Endodermal cell (in vitro differentiated cells): ENCODE results near the gene EVA1C. TPM values are rescaled to one million over a fixed set of nuclear protein-coding genes. Genes with fewer than 3 reads are reported as not detected.
"Not testable (repeated sequence)": the region's sequence is repeated elsewhere in the genome, so short reads cannot be mapped to it uniquely, and the experiment has no call there.

Source experiments
- DNase-seq: peaks from one replicate; pipeline ENCODE4 v3.0.0-alpha.2; 2017
- H3K27ac ChIP-seq: 2 replicates; pipeline ENCODE4 v1.5.1; 2013; ENCODE audit warnings: mild to moderate bottlenecking, low read depth, low read length, moderate library complexity
- H3K27me3 ChIP-seq: 2 replicates; pipeline ENCODE4 v1.6.1; 2013; ENCODE audit warnings: mild to moderate bottlenecking, low read length, moderate library complexity; ENCODE audit not compliant: insufficient read depth, control insufficient read depth, poor library complexity, severe bottlenecking
- H3K36me3 ChIP-seq: 2 replicates; pipeline ENCODE4 v1.7.0; 2013; ENCODE audit warnings: mild to moderate bottlenecking, low read length, moderate library complexity; ENCODE audit not compliant: control insufficient read depth, insufficient read depth
- H3K4me1 ChIP-seq: one replicate; pipeline ENCODE4 v1.7.0; 2013; ENCODE audit warnings: low read length; ENCODE audit not compliant: control insufficient read depth, insufficient read depth
- H3K4me3 ChIP-seq: 2 replicates; pipeline ENCODE4 v1.5.1; 2013; ENCODE audit warnings: mild to moderate bottlenecking, low read length, moderate library complexity
- H3K9ac ChIP-seq: 2 replicates; pipeline ENCODE4 v1.6.1; 2013; ENCODE audit warnings: mild to moderate bottlenecking, low read length, moderate library complexity; ENCODE audit not compliant: poor library complexity, severe bottlenecking; ENCODE audit errors: extremely low read depth
- H3K9me3 ChIP-seq: 2 replicates; pipeline ENCODE4 v1.6.1; 2013; ENCODE audit warnings: mild to moderate bottlenecking, low read length, moderate library complexity; ENCODE audit not compliant: control insufficient read depth
- H3K27ac Mint-ChIP-seq: 2 replicates; pipeline ENCODE4 v1.8.0; 2020; ENCODE audit warnings: mixed read lengths
- H3K27me3 Mint-ChIP-seq: 2 replicates; pipeline ENCODE4 v1.8.0; 2021; ENCODE audit warnings: mild to moderate bottlenecking, mixed read lengths; ENCODE audit not compliant: insufficient read depth
- H3K36me3 Mint-ChIP-seq: 2 replicates; pipeline ENCODE4 v1.8.0; 2020; ENCODE audit warnings: low read depth, mixed read lengths
- H3K4me1 Mint-ChIP-seq: 2 replicates; pipeline ENCODE4 v1.8.0; 2020; ENCODE audit warnings: mixed read lengths
- H3K4me3 Mint-ChIP-seq: 2 replicates; pipeline ENCODE4 v1.8.0; 2020; ENCODE audit warnings: mild to moderate bottlenecking, moderate library complexity, mixed read lengths
- H3K9me3 Mint-ChIP-seq: 2 replicates; pipeline ENCODE4 v1.8.0; 2020; ENCODE audit warnings: mild to moderate bottlenecking, mixed read lengths
- WGBS, 2 experiments: methylation state at CpG; one replicate each; pipeline versions ENCODE4 v1.1.5 to v1.1.7; 2013; ENCODE audit warnings: missing lambda C conversion rate in 2 of 2, mixed read lengths in 1 of 2; ENCODE audit not compliant: insufficient coverage in 1 of 2, insufficient read length in 1 of 2; 5-methylcytosine and 5-hydroxymethylcytosine counted together
- total RNA-seq, 2 donors: library from RNA; stranded (reverse); fragmentation: NEBNext Ultra II Directional in 1 of 2; extraction: Animal tissue kit (Norgen Biotek cat#: 25700) in 1 of 2; gene quantifications; 2 replicates in 1 of 2; 3 replicates in 1 of 2; pipeline ENCODE4 v1.2.1, GENCODE V29; 2021
- TF ChIP-seq, protein P1 (sequence below): fragments of 200-600 bp; sonication (generic); conservative IDR thresholded peaks from 2 replicates; pipeline ENCODE4 v1.5.0; 2021; ENCODE audit warnings: antibody characterized with exemption, mild to moderate bottlenecking

EVA1C gene
- total RNA-seq, 2 donors from 2014 or later, result 0.68 TPM; not detected in 1

DNA sequence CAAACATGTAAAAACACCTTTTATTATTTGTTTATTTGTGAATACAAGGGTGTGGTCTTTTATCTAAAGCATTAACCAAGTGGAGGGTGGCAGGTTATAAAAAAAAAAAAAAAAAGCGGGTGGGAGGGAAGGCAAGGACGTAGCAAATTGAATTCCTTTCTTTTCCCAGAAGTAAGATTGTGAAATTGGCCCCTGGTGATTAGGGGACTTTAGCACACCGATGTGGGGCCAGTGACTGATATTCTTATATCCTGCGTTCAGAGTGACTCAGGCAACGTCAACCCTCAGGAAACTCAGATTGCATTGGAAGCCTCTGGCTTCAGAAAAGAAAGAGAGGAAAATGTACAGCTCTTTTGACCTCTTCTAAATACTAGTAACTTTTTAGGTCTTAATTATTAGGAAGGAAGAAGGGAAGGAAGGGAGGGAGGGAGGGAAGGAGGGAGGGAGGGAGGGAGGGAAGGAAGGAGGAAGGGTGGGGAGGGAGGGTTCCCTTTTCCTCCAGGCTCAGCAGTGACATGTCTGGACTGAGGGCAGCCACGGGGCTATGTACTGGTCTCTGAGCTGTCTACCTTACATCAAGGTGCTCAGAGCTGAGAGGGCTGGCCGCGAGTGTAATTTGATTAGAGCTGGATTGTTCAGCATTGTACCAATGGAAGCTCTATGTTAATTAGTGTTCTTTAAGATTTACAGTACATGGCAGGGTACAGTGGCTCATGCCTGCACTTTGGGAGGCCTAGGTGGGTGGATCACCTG lies 30.2 kb downstream of the EVA1C start:
- Histone ChIP-seq H3K36me3 (no peaks in the 10 kb centered on the region), H3K9ac (no peak overlapping the region), H3K27me3 (no peaks in the 10 kb centered on the region), H3K4me3 (no peak overlapping the region), H3K27ac (no peak overlapping the region), H3K9me3 (peaks cover 10% of the 10 kb centered on the region), H3K4me1 (no peaks in the 10 kb centered on the region)
- Mint-ChIP-seq H3K36me3 (no peaks in the 10 kb centered on the region), H3K27me3 (peaks cover 20% of the 10 kb centered on the region), H3K27ac (no peak overlapping the region), H3K9me3 (peaks cover 6% of the 10 kb centered on the region), H3K4me3 (no peak overlapping the region), H3K4me1 (no peaks in the 10 kb centered on the region)
- WGBS, 2 experiments, result 92 to 93% methylated on average over 4 to 7 of the region's 8 CpGs
- TF ChIP-seq, protein P1, sequence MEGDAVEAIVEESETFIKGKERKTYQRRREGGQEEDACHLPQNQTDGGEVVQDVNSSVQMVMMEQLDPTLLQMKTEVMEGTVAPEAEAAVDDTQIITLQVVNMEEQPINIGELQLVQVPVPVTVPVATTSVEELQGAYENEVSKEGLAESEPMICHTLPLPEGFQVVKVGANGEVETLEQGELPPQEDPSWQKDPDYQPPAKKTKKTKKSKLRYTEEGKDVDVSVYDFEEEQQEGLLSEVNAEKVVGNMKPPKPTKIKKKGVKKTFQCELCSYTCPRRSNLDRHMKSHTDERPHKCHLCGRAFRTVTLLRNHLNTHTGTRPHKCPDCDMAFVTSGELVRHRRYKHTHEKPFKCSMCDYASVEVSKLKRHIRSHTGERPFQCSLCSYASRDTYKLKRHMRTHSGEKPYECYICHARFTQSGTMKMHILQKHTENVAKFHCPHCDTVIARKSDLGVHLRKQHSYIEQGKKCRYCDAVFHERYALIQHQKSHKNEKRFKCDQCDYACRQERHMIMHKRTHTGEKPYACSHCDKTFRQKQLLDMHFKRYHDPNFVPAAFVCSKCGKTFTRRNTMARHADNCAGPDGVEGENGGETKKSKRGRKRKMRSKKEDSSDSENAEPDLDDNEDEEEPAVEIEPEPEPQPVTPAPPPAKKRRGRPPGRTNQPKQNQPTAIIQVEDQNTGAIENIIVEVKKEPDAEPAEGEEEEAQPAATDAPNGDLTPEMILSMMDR, result no peak
- no peak for DNase-seq

DNA sequence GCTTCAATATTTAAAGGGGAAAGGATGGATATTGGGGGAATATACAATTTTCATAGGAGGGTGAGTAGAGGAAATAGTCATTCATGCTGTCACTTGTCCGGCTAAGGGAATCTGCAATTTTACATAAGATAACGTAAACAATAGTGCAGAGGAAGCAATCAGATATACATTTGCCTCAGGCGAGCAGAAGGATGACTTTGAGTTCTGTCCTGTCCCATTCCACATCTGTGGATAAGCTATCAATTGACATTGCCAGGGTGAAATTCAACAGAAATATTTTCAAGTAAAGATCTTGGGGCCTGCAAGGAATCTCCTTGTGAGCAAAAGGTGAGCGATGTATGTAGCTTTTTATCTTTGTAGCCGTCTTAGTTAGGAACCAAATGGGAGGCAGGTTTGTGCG lies 32.6 kb downstream of the EVA1C start:
- Histone ChIP-seq H3K4me1 (no peaks in the 10 kb centered on the region), H3K36me3 (no peaks in the 10 kb centered on the region), H3K9ac (no peak overlapping the region), H3K4me3 (no peak overlapping the region), H3K9me3 (peaks cover 10% of the 10 kb centered on the region), H3K27ac (no peak overlapping the region), H3K27me3 (no peaks in the 10 kb centered on the region)
- H3K27ac Mint-ChIP-seq, result no peak overlapping the region
- H3K4me1 Mint-ChIP-seq, result no peaks in the 10 kb centered on the region
- H3K27me3 Mint-ChIP-seq, result peaks cover 11% of the 10 kb centered on the region
- WGBS, 2 experiments, result 93 to 95% methylated on average over 6 of the region's 6 CpGs
- peaks cover 6% of the 10 kb centered on the region for H3K9me3 Mint-ChIP-seq
- no peak for DNase-seq
- TF ChIP-seq, protein P1, result no peak
- H3K4me3 Mint-ChIP-seq, result no peak overlapping the region
- no peaks in the 10 kb centered on the region for H3K36me3 Mint-ChIP-seq

DNA sequence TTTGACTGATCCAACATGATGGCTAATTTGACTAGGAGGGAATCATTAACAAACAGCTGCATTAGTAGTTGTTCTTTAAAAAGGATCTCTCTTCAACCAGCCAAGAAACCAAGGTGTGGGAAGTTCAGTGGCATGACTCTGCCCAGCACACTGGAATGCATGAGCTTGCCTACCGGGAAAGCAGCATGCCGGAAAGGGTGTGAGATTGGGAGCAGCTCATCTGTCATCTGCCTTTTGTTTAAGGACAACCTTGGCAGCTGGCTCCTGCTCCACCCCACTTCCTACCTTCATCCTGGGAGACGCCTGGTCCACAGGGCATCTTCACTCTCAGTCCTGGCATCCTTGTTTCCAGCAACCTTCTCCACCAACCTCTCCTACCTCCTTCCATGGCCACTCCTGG lies 33.9 kb downstream of the EVA1C start:
- not testable (repeated sequence) for DNase-seq, H3K9me3 ChIP-seq, H3K9me3 Mint-ChIP-seq, H3K4me1 Mint-ChIP-seq, H3K4me1 ChIP-seq, H3K36me3 ChIP-seq, H3K4me3 Mint-ChIP-seq, H3K4me3 ChIP-seq, H3K27me3 Mint-ChIP-seq, H3K27me3 ChIP-seq, H3K36me3 Mint-ChIP-seq, H3K9ac ChIP-seq, H3K27ac ChIP-seq, H3K27ac Mint-ChIP-seq
- WGBS, 2 experiments, result 87 to 89% methylated on average over 3 of the region's 3 CpGs
